CD4-positive, alpha-beta T cell treated with Interleukin-15 for 4 hours (primary cell): Measurements from ENCODE around the gene DTNB.

ENCODE experiments used
- DNase-seq: peaks from one replicate; pipeline ENCODE4 v3.0.0-alpha.2; 2020; ENCODE audit warnings: low spot score

Gene DTNB

GRCh38 chr2:25460261-25460905 lies 213.0 kb downstream of the DTNB start:
- no peak for DNase-seq

- no peak for DNase-seq
Observed at GRCh38 chr2:25454824-25455611, 218.4 kb downstream of the DTNB start.

- DNase-seq, result no peak
Observed at GRCh38 chr2:25453199-25453905, 220.0 kb downstream of the DTNB start.

GRCh38 chr2:25448808-25449207 lies 224.6 kb downstream of the DTNB start:
- DNase-seq, result no peak

DNA sequence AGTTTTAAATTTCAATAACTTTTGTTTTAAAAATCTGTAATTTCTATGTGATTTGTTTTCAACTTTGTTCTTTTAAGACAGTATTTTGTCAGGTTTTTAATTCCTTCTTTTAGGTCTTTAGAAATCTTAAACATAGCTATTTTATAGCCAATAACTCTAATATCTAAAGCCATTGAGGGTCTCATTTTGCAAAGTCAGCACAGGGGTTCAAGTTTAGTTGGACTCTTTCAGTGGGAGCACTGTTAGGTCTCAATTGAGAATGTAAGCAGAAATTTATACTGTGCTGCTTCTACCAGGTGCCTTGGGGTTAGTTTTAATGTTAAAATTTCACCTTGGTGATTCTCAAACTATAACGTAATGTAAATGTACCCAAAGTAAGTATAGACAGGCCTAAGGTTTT lies 226.4 kb downstream of the DTNB start:
- no peak for DNase-seq

DNA sequence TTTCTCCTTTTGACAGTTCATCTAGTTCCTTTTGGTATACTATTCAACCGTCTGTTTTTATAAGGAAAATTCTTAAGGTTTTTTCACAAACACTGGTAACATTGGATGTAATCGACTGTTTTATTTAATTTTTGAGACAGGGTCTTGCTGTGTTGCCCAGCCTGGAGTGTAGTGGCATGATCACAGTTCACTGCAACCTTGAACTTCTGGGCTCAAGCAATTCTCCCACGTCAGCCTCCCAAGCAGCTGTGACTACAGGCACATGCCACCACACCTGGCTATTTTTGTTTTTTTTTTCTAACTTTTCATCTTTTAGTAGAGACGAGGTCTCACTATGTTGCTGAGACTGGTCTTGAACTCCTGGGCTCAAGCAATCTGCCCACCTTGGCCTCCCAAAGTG lies 227.3 kb downstream of the DTNB start:
- DNase-seq, result no peak

DNA sequence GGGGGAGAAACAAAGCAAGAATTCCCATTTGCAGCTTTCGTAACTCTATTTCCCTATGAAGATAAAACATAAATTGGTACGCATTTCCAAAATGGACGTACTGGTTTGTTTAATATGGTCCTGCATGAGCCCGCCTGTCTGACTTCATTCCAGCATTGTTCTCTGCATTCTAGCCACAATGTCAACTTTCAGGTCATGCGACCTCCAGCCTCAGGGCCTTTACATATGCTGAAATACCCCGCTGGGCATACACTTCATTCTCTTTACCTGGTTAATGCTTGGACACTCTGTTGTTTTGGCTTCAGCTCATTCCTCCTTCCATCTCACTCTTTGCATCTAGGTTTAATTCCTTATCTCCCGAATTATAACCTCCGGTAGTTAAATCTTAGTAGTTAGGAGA lies 227.9 kb downstream of the DTNB start:
- no peak for DNase-seq

DNA sequence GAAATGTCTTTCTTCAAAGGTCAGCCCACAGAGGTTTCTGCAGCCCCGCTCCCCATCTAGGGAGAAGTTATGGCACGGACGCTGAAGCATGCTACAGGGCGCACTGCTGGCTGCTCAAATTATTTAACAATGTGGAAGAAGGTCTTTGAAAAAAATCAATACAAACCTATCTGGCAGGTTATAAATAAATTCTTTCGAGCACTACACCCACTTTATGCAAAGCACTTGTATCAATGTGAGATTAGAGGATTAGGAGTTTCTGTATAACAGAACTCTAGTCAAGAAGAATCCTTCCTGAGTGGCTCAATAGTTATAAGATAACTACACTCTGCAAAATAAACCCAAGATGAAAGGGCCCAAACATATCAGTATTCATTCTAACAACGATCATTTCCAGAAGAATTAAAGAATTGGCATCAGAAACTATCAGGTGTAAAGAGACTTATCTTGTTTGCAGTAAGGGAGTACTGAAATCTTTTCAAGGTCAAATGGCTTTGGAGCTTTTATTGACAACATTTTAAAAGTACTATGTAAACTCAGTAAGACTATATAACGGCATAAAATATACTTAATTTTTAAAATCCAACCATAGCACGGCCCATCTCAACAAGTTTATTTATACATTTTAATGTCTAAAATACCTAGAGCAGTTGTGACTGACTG lies 228.6 kb downstream of the DTNB start:
- no peak for DNase-seq

DNA sequence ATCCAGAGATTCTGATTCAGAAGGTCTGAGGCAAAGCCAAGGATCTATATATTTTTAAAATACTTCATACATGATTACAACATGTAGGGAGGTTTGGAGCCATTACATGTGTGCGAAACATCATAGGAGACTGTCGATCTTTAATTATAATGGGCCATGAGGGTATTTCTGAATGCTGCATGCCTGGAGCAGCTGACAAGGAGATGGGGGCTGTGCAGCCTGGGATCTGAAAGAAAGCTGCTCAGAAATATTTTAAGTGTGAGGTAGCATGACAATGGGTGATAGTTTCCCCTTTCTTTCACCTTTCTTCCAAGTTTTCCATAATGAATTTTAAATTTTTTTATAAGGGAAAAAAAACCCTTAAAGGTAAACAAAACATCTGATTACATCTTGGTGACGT lies 229.6 kb downstream of the DTNB start:
- DNase-seq, result no peak

DNA sequence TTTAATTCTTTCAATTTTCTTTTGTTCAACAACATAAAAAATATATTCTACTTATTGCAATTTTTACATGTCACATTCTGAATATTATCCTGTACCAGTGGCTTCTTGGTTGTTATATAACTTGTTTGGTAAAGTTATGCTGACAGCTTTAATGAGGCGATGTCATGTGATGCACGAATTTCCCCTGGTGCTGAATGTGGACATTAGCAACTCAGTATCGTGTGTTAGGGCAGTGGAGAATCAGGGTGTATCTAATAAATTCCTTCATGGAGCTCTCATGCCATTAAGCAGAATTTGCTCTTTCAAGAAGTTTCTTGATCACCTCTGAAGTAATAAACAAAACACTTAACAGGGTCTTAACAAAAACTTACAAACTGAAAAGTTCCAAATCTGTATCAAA lies 232.0 kb downstream of the DTNB start:
- DNase-seq, result no peak

- no peak for DNase-seq
Observed at GRCh38 chr2:25438793-25439192, 234.6 kb downstream of the DTNB start.

DNA sequence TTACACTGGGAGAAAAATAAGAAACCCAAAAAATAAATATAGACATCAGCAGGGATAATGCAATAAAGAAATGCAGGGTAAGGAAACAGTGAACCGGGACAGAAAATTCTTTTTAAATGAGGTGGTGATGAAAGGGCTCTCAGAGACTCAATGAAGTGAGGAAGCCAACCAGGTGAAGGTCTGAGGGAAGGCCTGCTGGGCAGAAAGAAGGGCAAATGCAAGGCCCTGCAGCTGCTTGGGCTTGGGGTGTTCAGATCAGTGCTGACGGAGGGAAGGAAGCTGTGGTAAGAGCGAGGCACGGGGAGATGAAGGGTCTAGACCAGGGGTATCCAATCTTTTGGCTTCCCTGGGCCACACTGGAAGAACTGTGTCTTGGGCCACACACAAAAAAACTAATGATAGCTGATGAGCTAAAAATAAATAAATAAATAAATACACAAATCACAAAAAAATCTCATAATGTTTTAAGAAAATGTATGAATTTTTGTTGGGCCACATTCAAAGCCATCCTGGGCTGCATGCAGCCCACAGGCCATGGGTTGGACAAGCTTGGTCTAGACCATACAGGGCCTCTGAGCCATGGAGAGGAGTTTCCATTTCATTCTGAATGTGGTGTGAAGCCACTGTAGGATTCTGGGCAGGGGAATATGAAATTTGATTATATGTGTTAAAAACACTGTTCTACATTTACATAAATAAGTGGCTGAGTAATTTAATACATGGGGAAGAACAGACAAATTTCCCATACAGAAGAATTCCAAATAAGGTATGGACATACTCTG lies 235.3 kb downstream of the DTNB start:
- DNase-seq, result no peak

GRCh38 chr2:25435421-25435820 lies 238.0 kb downstream of the DTNB start:
- no peak for DNase-seq

- DNase-seq, result no peak
Observed at GRCh38 chr2:25431604-25432003, 241.8 kb downstream of the DTNB start.

DNA sequence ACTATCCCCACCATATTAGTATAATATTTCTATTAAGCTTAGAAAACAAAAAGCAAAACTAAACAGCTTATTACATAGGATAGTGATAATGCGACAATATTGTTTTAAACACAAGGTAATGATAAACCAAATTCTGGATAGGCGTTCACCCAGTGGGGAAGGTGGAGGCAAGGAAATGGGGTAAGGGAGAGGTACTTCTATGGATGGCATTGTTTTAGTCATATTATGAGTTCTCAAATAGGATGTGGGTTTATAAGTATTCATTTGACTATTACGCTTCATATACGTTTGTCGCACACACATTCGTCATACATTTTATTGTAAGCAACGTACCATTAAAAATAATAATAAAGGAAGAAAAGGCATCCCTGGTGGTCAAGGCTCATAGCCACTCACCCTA lies 242.8 kb downstream of the DTNB start:
- DNase-seq, result no peak

DNA sequence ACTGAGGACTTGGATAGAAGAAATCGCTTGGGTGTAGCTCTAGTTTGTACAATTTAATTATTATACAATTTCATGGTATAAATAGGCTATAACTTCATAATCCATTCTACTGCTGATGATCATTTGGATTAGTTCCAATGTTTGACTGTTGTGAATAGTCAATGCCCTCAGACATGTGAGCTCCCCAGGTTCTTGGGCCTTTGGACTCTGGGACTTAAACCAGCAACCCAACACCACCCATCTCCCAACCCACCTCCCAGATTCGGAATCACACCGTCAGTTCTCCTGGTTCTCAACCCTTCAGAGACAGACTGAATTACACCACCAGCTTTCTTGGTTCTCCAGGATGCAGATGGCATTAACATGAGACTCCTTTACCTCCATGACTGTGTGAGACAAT lies 247.1 kb downstream of the DTNB start:
- DNase-seq, result no peak

GRCh38 chr2:25424426-25425028 lies 248.8 kb downstream of the DTNB start:
- no peak for DNase-seq

DNA sequence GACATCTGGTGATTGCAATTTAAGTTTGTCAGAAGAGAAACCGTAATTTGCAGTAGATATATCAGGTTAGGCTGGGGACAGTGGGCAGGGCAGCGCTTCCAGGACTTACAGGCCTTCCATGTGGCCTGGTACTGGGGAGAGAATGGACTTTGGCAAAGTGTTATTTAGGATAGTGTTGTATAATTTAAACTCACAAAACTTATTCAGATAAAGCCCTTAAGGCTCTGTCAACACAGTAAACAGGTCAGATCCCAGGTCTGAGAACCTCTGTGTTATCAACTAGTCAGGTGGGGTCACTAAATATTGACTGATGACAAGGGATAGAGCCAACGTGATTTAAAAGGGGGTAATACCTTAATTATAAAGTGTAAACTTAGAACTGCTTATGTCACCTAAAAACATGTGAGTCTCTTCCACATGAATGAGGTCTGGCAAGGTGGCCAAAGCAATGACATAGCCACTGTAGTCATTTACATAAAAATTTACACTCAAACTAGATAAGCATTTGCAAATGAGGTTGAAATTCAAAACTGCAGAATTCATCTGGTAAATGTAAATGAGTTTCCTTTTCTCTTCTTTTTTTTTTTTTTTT lies 251.5 kb downstream of the DTNB start:
- DNase-seq, result no peak

DNA sequence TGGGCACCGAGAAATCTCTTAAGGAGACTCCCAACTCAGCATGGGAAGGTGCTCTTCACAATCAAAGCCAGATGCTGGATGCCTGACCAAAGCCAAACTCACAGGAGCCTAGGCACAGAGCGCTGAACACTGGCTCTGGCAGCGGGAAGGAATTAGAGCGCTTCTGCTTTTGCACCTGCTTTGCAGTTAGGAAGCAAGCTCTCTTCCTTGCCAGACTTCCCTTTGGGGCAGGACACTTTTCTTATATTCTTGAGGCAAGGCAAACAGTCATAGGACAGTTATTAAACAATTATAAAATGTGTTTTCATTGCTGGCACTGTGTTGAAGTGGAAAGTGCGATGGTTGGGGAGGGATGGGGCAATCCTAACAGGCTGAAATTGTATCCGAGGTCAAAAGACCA lies 252.1 kb downstream of the DTNB start:
- no peak for DNase-seq

DNA sequence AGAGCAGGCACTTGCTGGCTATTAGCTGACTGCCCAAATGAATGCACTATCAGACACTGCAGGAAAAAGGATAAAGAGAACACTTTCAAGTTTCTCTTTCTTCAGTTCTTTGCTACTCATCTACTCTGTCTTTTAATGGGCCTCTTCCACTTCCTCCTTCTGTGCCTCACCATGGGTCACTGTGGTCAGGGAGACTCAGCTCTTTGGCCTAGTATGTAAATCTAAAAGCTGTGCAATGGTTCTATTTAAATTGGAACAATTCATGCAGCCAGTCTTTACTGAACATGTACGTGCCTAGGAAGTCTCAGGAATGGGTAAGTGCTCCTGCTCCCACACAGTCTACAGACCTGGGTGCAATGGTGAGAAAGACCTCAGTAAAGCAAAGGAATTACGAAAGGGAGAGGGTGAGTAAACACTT lies 252.5 kb downstream of the DTNB start:
- DNase-seq, result no peak

GRCh38 chr2:25419678-25420242 lies 253.6 kb downstream of the DTNB start:
- no peak for DNase-seq
